ENCODE data around the gene CTAG1B.
"Not testable (repeated sequence)": the region's sequence is repeated elsewhere in the genome, so short reads cannot be mapped to it uniquely, and the experiment has no call there.

Gene CTAG1B

DNA sequence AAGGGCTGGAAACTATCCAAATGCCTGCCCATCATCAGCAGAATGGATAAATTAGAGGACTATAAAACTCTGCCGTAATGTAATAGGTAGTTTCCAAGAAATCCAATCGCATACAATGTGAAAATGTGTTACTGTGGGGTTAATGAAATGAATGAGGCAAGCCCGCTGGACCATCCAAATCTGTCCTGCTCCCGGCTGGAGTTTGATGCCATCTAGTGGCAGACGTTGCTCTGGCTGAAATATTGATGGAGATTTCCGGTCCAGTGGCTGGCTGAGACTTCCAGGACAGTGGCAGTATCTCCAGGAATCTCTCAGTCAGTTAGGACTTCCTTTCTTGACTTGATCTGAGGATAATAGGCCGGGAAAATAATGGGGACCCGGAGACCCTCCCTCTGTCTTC is 36.1 kb downstream of the CTAG1B start:
- DNase-seq (ENCODE audit: low read depth), result not testable (repeated sequence)

DNA sequence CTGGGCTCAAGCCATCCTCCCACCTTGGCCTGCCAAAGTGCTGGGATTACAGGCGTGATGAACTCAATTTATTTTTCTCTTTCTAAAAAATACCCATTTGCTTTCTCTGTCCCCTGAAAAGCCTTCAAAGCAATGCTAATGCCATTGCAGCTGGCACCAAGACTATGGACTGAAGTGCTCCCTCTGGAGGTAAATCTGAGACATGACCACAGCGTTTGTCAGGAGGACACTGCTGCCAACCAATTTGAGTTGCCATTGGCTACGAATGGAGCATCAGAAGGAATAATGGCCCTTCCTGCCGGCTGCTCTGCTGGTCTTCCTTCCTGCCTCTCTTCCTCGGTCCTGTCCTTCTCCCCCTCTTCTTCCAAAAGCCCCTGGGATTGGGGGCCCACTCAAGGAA is 44.0 kb downstream of the CTAG1B start:
- DNase-seq (ENCODE audit: low read depth), result not testable (repeated sequence)

DNA sequence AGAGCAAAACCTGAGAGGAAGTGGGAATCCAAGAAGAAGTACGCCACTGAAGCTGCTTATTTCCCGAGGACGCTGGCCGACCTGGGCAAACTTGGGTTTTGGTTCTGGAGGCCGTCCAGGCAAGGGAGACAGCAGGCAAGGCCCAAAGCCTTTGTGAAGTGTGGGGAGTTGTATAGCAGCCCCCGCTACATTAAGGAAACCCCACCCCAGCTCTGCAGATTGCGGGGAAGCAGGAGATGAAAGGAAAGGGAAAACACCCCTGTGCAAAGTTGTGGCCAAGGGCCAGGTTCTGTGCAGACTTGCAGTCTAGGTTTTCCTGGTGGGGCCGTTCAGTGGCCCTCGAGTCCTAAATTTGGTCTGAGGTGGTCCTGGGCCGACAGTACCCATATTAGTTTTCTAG is 46.0 kb downstream of the CTAG1B start:
- not testable (repeated sequence) for DNase-seq (ENCODE audit: low read depth)

DNA sequence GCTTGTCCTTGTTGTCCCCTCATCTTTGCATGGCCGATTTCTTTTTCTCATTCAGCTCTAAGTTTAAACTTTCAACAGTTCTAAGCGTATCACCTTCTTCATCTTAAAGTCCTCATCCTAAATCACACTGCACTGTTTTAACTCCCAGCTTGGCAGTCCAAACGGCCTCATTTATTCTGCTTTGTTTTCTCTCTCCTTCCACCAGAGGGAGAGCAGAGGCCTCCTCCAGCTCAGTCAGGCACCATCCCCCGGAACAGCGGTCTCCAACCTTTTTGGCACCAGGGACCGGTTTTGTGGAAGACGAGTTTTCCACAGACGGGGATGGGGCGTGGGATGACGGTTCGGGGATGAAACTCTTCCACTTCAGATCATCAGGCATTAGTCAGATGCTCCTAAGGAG is 48.7 kb downstream of the CTAG1B start:
- not testable (repeated sequence) for DNase-seq (ENCODE audit: low read depth)

Data from GM04503 (cell line).